Frontal cortex (tissue), 4 donors: ENCODE data around the gene COMT. TPM values are rescaled to one million over a fixed set of nuclear protein-coding genes. Genes with fewer than 3 reads are reported as not detected.

Experiments used
- DNase-seq, 2 donors: peaks; one replicate each; pipeline ENCODE4 v3.0.0; 2012; ENCODE audit warnings: low spot score in 2 of 2
- FAIRE-seq: peaks from 2 replicates; lab custom pipeline; 2012; peaks lifted over from hg19 to GRCh38; lab: Jason Lieb, UNC
- total RNA-seq: library from RNA; depleted of rRNA; stranded (reverse); fragments of >200 nt; gene quantifications from one replicate; pipeline ENCODE4 v1.2.3, GENCODE V29; 2014
- donor health status: control.
- donor health status: control.
- donor health status: control.

The COMT gene
- total RNA-seq, 1 donor from 2014 or later: 26.5 TPM

- DNase-seq: no peak
- FAIRE-seq: no peak
Observed at GRCh38 chr22:19988965-19989724, 47.6 kb downstream of the COMT start.

DNA sequence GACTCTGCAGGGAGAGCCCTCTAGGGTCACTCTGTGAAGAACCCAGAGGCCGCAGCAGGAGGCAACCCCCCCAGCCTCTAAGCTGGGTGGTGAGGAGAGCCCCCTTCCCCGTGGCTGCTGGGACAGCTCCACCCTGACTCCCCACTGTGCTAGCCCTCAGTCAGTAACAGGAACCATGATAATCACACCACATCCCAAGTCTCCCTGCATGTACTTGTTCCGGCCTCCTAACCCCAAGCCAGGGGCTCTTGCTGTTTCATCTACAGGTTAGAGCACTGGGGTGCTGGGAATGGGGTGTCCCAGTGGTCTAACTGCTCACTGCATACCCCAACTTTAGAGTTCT lies 48.1 kb downstream of the COMT start:
- DNase-seq (no peak), FAIRE-seq (no peak)

DNA sequence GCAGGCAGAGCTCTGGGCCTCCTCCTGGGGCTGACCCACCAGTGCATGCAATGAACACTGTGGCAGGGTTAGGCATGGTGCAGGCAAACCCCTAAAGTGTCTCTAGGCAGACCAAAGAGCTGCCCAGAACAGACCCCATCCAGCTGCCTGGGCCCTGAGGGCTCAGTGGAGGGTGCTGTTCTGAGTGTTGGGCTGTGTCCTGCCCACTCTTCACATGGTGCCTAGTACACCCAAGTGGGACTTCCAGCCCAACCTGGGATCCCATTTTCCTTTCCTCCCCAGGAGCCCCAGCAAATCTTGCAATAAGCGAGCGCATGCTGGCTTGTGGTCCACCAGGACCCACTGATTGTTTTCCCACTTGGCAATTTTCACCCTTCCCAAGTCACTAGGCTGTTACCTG lies 48.6 kb downstream of the COMT start:
- FAIRE-seq (no peak), DNase-seq (no peak)

DNA sequence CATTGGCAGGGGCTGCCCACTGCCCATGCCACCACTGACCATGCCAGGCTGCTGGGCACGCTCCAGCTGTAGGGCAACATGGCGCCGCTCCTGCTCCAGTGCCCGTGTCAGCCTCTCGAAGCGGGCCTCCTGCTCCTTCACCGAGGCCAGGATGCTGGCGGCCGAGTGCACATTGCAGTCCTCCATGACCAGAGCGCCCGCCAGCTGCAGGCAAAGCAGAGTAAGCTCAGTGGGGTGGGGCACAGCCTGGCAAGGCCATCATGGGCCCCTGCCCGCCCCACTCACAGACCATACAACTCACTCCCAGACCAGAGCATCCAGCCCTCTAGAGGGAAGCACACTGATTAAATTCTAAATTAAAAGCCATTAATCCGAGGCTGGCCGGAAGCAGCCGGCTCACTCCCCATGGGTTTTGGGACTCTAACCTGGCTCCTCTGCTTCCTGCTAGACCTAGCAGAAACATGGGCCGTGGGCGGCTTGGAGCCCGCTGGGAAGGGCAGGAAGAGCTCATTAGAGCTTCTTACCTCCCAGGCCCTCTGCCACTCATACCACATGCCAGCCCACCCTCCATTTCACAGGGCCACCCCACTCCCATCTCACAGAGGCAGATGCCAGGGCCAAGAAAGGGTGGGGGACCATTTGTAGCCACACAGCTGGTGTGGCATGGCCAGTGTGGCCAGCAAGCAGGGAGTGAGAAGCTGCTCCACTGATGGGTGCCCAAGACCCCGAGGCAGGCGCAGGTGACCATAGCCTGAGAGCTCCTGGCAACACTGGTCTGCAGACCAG lies 49.2 kb downstream of the COMT start:
- no peak for FAIRE-seq
- DNase-seq: no peak

DNA sequence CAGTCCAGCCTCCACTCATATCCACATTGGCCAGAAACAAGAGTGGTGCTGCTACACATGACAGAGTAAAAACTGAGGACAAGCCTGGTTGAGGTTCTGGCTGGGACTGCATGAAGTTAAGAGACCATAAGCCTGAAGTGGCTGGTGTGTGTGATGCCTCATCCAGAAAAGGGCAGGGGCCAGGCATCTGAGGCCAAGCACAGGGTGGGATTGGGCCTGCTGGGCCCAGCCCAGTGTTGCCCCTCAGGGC lies 49.7 kb downstream of the COMT start:
- FAIRE-seq: no peak
- no peak for DNase-seq

DNA sequence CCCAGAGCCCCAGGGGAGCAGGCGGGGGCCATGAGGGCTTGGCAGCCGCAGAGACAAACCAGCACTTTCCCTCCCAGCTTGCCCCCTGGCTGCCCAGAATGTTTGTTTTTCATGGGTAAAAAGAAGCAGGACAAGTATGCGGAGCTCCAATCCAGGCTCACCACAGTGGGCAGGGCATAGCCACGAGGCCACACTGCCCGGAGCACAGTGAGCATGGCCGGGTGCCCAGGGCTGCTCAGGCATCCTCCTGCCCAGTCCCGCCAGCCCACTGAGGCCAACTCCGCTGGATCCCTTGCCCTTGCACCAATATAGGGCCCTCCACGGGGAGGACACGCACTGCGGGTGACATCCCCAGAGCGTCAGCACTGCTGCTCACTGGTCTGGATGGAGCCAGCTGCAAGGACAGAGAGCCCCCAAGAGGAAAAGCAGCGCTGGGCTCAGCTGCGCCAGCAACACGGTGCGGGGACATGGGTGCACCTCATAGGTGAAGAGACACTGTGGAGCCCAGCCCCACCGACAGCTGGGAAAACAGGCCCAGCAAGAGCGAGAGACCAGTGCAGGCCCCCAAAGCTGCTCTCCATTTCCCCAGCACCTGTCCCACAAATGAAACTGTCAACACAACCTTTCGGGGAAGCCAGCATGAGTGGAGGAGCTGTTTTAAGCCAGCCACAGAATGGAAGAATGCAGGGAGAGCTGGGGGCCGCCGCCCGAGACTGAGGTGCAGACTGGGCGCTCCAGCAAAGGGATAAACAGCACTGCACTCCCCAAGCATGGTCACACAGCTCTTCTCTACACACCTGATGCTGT lies 50.3 kb downstream of the COMT start:
- FAIRE-seq: no peak
- no peak for DNase-seq

DNA sequence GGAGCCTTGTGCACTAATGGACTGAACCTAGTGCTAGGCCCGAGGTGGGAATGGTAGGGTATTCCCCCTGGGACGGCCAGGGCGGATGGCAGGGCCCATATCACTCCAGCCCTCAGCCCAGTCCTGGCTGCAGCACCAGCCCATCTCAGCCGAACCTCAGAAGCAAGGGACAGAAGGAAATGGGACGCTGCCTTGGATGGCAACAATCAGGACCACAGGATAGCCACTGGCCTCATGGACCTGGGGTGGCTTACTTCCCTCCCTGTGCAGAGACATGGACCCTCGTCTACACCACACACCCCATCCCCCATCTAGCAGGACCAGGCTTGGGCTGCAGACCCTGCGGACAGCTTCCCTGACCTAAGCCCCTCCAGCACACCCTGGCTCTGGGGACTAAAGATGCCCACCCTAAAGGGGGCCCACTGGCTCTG lies 50.9 kb downstream of the COMT start:
- no peak for DNase-seq
- FAIRE-seq: no peak

- no peak for FAIRE-seq
- DNase-seq: no peak
Observed at GRCh38 chr22:19992921-19993355, 51.4 kb downstream of the COMT start.

DNA sequence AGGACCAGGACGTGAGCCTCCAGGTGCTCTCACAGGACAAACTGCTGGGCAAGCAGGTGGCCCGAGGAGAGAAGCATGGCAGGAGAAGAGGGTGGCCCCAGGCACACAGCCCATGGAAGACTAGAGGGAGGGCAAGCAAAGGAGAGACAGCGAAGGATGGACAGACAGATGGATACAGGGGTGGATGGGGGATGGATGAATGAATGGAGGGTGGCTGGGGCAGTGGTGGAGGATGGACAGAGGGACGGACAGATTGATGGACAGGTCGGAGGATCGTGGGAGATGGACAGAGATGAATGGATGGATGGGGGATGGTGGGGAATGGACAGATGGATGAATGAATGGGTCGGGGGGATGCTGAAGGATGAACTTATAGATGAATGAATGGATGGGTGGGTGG lies 52.4 kb downstream of the COMT start:
- DNase-seq: no peak
- FAIRE-seq: no peak

DNA sequence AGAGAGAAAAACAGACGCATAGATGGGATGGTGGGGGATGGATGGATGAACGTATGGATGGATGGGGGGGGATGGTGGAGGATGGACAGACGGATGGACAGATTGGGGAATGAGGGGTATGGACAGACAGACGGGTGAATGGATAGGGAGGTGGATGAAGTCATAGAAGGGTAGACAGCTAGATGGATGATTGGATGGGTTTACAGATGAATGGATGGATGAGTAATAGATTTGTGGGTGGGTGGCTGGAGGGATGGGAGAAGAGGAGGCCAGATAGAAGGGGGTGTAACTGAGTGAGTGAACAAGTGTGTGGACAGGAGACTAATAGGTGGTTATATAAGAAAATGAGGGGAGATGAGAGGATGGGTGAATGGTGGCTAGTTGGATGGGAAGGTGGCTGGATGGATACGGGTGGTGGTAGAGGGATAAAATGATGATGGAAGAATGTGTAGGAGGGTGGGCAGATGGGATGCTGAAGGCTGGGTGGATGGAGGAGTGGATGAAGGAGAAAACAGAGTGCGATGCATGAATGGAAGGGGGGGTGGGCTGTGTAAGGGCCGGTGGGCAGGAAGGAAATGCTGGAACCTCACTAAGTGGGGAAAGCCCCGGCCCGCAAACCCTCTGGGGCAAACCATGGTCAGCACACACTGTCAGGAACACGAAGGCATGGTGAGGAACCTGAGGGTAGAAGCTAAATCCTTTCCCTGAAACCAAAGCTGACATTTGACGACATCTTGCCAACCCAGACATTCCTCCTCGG lies 53.5 kb downstream of the COMT start:
- no peak for DNase-seq
- FAIRE-seq: no peak

DNA sequence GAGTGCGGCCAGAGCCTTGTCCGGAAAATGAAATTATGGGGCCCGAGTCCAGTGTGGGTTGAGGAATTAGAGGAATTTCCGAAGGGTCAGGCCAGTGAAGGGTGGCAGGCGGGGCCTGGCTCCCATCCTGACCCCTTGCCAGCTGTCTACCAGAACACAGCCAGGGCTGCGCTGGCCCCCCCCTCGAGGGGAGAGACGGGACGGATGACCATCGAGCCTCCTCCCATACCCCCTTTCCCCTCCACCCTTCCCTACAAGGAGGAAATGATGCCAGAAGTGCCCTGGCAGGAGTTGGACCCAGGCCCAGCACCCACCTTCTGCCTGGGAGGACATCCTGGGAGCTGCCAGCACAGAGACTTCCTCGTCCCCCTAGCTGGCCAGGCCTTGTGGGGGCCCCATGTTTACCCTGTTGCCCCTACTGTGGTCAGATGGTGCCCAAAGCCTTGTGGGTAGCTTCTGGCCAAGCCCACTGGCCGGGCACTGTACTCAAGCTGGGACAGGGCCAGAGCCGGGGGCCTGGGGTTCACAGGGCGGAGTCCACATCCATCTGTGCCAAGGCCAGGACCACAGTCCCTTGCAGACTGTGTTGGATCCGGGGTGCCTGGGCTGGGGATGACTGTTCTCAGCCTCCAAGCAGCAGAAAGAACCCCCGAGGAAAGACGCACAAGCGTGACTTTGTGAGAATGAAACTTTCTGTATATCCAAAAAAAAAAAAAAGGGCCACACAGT lies 54.2 kb downstream of the COMT start:
- no peak for FAIRE-seq
- no peak for DNase-seq

GRCh38 chr22:19996694-19997384 lies 55.3 kb downstream of the COMT start:
- FAIRE-seq (no peak), DNase-seq (no peak)

GRCh38 chr22:19997561-19998231 lies 56.1 kb downstream of the COMT start:
- no peak for FAIRE-seq

GRCh38 chr22:19998232-19998951 lies 56.8 kb downstream of the COMT start:
- DNase-seq (no peak), FAIRE-seq (no peak)

More at GRCh38 chr22:19997561-19998231, 56.1 kb downstream of the COMT start:
- no peak for DNase-seq

GRCh38 chr22:19998991-19999820 lies 57.6 kb downstream of the COMT start:
- no peak for FAIRE-seq
- DNase-seq: no peak

DNA sequence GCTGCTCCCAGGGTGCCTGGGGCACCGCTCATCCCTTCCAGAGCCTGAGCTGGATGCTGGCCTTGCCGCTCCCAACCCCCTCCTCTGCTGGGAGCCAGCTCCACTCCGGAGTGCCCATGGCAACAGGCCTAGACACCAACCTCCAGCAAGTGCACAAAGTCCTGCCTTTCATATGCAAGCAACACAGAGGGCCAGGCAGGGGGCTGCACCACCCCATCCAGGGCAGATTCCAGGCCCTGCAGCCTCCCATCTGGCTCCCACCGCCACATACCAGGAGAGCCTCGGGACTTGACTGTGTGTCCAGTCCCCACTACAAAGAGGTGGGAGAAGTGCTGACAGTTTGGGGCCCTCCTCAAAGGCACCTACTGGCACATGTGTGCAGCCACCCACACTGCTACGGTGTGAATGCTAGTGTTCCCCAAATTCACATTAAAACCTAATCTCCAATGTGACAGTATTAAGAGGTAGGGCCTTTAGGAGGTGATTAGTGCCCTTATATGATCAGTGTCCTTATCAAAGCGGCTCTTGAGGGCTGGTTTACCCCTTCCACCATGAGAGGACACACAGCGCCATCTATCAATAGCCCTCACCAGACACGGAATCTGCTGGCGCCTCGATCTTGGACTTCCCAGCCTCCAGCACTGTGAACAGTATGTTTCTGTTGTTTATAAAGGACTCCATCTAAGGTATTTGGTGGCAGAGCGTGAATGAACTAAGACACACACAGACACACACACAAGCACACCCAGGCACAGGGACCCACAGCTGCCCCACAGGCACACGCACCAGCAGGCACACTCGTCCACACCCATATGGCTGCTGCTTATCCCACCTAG lies 58.9 kb downstream of the COMT start:
- no peak for FAIRE-seq
- no peak for DNase-seq
